ENCODE data around the gene SH3RF1. TPM values are rescaled to one million over a fixed set of nuclear protein-coding genes. Genes with fewer than 3 reads are reported as not detected.

Gene SH3RF1
- total RNA-seq, 1 experiment from 2014 or later: 11.5 TPM

DNA sequence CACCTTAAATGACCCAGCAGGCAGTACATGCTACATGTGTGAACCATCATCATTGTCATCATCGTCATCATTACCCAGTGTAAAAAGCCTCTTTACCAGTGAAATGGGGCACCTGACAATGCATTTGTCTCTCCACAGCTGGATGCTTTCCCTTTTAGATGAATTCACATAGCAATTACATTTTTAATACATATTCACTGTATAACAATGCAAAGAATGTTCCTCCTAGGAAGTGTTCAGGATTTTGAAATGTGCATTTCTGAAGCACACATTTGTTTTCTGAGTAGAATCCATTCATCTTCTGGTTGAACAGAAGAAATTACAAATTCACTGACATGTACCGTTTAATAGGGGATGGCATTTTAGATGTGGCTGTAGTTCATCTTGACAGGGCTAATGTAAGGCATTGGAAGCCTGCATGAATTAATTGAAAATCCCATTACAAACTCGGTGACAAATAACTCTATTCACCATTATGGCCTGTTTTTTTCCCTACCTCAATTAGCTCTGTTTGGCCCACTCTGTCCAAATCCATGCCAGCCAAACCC, 111.1 kb downstream of the SH3RF1 start:
- intact Hi-C loops (cut with micrococcal nuclease; ENCODE audit: unreplicated experiment): no loop called here
- ChIA-PET POLR2A (interaction anchor here (0.7 kb wide), 1 partner anchor 60 kb away, joined by 5 read pairs; no protein-coding TSS in a partner anchor), CTCF (no interaction called here)
- Histone ChIP-seq H3K4me1 (ENCODE audit: control insufficient read depth, insufficient read depth, low read length) (no peaks in the 10 kb centered on the region), H3K27ac (ENCODE audit: low read length) (no peak overlapping the region), H3K4me3 (ENCODE audit: low read depth in 2 of 2, low read length in 2 of 2) (no peak overlapping the region), H3K9me3 (ENCODE audit: control insufficient read depth, insufficient read depth, low read depth, low read length) (no peaks in the 10 kb centered on the region), H3K36me3 (ENCODE audit: control insufficient read depth, insufficient read depth, low read length) (no peaks in the 10 kb centered on the region), H3K27me3 (ENCODE audit: control insufficient read depth, insufficient read depth, low read length) (no peaks in the 10 kb centered on the region)
- ATAC-seq: no peak
- BruUV-seq (replicated peaks): no TSS peak
- in situ Hi-C loops (cut with HindIII; ENCODE audit: low pct_unique_long_range_greater_than_20kb, low sequenced_read_pairs): no loop called here
- no peak for TF ChIP-seq TCF7L2 (IDR thresholded peaks at IDR 0.05; ENCODE audit: low read depth, low read length)
- TF ChIP-seq POLR2AphosphoS5 (IDR thresholded peaks at IDR 0.05; ENCODE audit: low read depth, low read length): no peak
- TF ChIP-seq SIN3A (IDR thresholded peaks at IDR 0.05; ENCODE audit: borderline replicate concordance, insufficient read depth, low read depth, low read length): no peak
- TF ChIP-seq, protein P1, sequence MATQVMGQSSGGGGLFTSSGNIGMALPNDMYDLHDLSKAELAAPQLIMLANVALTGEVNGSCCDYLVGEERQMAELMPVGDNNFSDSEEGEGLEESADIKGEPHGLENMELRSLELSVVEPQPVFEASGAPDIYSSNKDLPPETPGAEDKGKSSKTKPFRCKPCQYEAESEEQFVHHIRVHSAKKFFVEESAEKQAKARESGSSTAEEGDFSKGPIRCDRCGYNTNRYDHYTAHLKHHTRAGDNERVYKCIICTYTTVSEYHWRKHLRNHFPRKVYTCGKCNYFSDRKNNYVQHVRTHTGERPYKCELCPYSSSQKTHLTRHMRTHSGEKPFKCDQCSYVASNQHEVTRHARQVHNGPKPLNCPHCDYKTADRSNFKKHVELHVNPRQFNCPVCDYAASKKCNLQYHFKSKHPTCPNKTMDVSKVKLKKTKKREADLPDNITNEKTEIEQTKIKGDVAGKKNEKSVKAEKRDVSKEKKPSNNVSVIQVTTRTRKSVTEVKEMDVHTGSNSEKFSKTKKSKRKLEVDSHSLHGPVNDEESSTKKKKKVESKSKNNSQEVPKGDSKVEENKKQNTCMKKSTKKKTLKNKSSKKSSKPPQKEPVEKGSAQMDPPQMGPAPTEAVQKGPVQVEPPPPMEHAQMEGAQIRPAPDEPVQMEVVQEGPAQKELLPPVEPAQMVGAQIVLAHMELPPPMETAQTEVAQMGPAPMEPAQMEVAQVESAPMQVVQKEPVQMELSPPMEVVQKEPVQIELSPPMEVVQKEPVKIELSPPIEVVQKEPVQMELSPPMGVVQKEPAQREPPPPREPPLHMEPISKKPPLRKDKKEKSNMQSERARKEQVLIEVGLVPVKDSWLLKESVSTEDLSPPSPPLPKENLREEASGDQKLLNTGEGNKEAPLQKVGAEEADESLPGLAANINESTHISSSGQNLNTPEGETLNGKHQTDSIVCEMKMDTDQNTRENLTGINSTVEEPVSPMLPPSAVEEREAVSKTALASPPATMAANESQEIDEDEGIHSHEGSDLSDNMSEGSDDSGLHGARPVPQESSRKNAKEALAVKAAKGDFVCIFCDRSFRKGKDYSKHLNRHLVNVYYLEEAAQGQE (IDR thresholded peaks at IDR 0.05; ENCODE audit: insufficient read depth in 1 of 2, low read depth in 2 of 2, low read length in 1 of 2): no peak
- TF ChIP-seq, protein P2, sequence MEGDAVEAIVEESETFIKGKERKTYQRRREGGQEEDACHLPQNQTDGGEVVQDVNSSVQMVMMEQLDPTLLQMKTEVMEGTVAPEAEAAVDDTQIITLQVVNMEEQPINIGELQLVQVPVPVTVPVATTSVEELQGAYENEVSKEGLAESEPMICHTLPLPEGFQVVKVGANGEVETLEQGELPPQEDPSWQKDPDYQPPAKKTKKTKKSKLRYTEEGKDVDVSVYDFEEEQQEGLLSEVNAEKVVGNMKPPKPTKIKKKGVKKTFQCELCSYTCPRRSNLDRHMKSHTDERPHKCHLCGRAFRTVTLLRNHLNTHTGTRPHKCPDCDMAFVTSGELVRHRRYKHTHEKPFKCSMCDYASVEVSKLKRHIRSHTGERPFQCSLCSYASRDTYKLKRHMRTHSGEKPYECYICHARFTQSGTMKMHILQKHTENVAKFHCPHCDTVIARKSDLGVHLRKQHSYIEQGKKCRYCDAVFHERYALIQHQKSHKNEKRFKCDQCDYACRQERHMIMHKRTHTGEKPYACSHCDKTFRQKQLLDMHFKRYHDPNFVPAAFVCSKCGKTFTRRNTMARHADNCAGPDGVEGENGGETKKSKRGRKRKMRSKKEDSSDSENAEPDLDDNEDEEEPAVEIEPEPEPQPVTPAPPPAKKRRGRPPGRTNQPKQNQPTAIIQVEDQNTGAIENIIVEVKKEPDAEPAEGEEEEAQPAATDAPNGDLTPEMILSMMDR (IDR thresholded peaks at IDR 0.05): no peak
- no peak for DNase-seq (ENCODE audit: low read depth, low spot score)

DNA sequence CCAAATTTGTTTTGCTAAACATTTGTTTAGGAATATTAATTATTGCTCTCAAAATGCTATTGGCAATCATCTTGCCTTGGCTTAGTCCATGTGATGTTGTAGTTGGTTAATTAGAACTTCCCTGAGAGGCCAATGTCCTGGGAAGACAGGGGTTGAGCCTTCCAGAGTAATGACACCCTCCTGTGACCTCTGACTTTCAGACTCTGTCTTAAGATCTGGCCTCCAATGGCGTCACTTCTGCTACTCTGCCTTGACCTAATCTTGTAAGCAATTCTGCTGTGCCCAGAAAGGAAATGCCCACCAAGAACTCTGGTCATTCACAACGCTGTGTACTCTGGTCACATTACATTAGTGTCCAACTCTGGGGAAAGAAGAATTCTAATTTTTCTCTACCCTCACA, 111.9 kb downstream of the SH3RF1 start:
- intact Hi-C loops (cut with micrococcal nuclease; ENCODE audit: unreplicated experiment): no loop called here
- CTCF ChIA-PET: no interaction called here
- BruUV-seq (replicated peaks): no TSS peak
- no peaks in the 10 kb centered on the region for H3K36me3 ChIP-seq (ENCODE audit: control insufficient read depth, insufficient read depth, low read length)
- no peak for DNase-seq (ENCODE audit: low read depth, low spot score)
- no peaks in the 10 kb centered on the region for H3K4me1 ChIP-seq (ENCODE audit: control insufficient read depth, insufficient read depth, low read length)
- H3K4me3 ChIP-seq (ENCODE audit: low read depth in 2 of 2, low read length in 2 of 2): no peak overlapping the region
- no peaks in the 10 kb centered on the region for H3K9me3 ChIP-seq (ENCODE audit: control insufficient read depth, insufficient read depth, low read depth, low read length)
- H3K27me3 ChIP-seq (ENCODE audit: control insufficient read depth, insufficient read depth, low read length): no peaks in the 10 kb centered on the region
- TF ChIP-seq, protein P2 (IDR thresholded peaks at IDR 0.05): no peak
- TF ChIP-seq TCF7L2 (IDR thresholded peaks at IDR 0.05; ENCODE audit: low read depth, low read length) (no peak), POLR2AphosphoS5 (IDR thresholded peaks at IDR 0.05; ENCODE audit: low read depth, low read length) (no peak), SIN3A (IDR thresholded peaks at IDR 0.05; ENCODE audit: borderline replicate concordance, insufficient read depth, low read depth, low read length) (no peak)
- TF ChIP-seq, protein P1 (IDR thresholded peaks at IDR 0.05; ENCODE audit: insufficient read depth in 1 of 2, low read depth in 2 of 2, low read length in 1 of 2): no peak
- no peak for ATAC-seq
- in situ Hi-C loops (cut with HindIII; ENCODE audit: low pct_unique_long_range_greater_than_20kb, low sequenced_read_pairs): no loop called here
- POLR2A ChIA-PET: no interaction called here
- no peak overlapping the region for H3K27ac ChIP-seq (ENCODE audit: low read length)
